ENCODE results near the gene SIRPG. TPM values are rescaled to one million over a fixed set of nuclear protein-coding genes. Genes with fewer than 3 reads are reported as not detected.

The SIRPG gene
- total and polyA plus RNA-seq, 2 of the 13 experiments (the other 11 are each of a cell fraction or from before 2014, with no cell fraction given): not detected

DNA sequence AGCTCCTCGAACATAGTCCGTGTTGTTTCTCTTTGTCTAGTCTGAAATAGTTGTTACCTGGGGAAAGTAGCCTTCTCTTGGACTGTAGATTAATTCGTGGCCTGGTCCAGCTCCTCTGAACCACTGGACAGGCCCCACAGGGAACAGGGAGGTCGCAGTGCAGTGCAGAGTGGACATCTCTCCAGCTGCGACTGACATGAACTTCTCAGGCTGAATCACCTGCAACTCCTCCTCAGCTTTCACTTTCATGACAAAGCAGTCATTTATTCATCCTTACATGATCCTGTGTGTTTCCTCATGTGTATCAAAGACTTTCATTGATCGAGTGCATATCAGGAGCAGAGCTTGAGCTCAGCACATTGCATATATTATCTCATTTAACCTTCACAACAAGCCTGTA is 19.1 kb upstream of the SIRPG start:
- no peak overlapping the region for H3K9ac ChIP-seq (ENCODE audit: insufficient read depth, low read depth, low read length)
- H3K9me3 ChIP-seq (ENCODE audit: low read length): no peaks in the 10 kb centered on the region
- FAIRE-seq (no peak), ATAC-seq (no peak), DNase-seq (ENCODE audit: low spot score) (no peak)
- no TSS peak for BruUV-seq (replicated peaks)
- peaks cover 0 to 18% of the 10 kb centered on the region in 2 experiments; a peak in 1 of 5 replicates for H3K27me3 ChIP-seq (ENCODE audit: control insufficient read depth in 1 of 2, insufficient read depth in 2 of 2, low read length in 2 of 2)
- CTCF ChIA-PET (ENCODE audit: low intra/inter-chr PET ratio, low total read pairs): no interaction called here
- WGBS (ENCODE audit: low lambda C conversion rate): 18% methylated on average over 6 of the region's 6 CpGs
- no peaks in the 10 kb centered on the region for H3K79me2 ChIP-seq (ENCODE audit: insufficient read depth, low read length)
- in situ Hi-C loops (cut with HindIII; ENCODE audit: extremely low pct_ligation_motif_present, low pct_unique_long_range_greater_than_20kb) (no loop called here), intact Hi-C loops (cut with micrococcal nuclease; ENCODE audit: unreplicated experiment) (no loop called here)
- no peak overlapping the region for H3K4me3 ChIP-seq (replicated peaks in 1 of 3; ENCODE audit: insufficient read depth in 1 of 3, low read depth in 2 of 3, low read length in 3 of 3)
- POLR2A ChIA-PET: no interaction called here
- no peak overlapping the region for H3K27ac ChIP-seq (ENCODE audit: extremely low read length, insufficient read depth, low read length)
- no peaks in the 10 kb centered on the region for H3K4me1 ChIP-seq (ENCODE audit: insufficient read depth, low read length)
- no peaks in the 10 kb centered on the region for H4K20me1 ChIP-seq (ENCODE audit: insufficient read depth, low read length)
- no peak overlapping the region for H3K4me2 ChIP-seq (ENCODE audit: low read depth, low read length)
- H2AFZ ChIP-seq (ENCODE audit: low read length): no peak overlapping the region
- H3K36me3 ChIP-seq (replicated peaks in 1 of 2; ENCODE audit: control insufficient read depth in 1 of 2, insufficient read depth in 2 of 2, low read length in 2 of 2): no peaks in the 10 kb centered on the region
- no peak for TF ChIP-seq HDAC6 (IDR thresholded peaks at IDR 0.05; ENCODE audit: low read depth, low read length)
- TF ChIP-seq FOSL2 (CRISPR knock-in tag; IDR thresholded peaks at IDR 0.05): no peak
- TF ChIP-seq, protein P1, sequence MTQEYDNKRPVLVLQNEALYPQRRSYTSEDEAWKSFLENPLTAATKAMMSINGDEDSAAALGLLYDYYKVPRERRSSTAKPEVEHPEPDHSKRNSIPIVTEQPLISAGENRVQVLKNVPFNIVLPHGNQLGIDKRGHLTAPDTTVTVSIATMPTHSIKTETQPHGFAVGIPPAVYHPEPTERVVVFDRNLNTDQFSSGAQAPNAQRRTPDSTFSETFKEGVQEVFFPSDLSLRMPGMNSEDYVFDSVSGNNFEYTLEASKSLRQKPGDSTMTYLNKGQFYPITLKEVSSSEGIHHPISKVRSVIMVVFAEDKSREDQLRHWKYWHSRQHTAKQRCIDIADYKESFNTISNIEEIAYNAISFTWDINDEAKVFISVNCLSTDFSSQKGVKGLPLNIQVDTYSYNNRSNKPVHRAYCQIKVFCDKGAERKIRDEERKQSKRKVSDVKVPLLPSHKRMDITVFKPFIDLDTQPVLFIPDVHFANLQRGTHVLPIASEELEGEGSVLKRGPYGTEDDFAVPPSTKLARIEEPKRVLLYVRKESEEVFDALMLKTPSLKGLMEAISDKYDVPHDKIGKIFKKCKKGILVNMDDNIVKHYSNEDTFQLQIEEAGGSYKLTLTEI (CRISPR knock-in tag; conservative IDR thresholded peaks at IDR 0.05): no peak
- TF ChIP-seq ZMYM3 (CRISPR knock-in tag; IDR thresholded peaks at IDR 0.05): no peak
- TF ChIP-seq ZNF672 (CRISPR knock-in tag; IDR thresholded peaks at IDR 0.05): no peak
- no peak for TF ChIP-seq ZNF274 (CRISPR knock-in tag; IDR thresholded peaks at IDR 0.05)
- no peak for TF ChIP-seq CENPT (CRISPR knock-in tag; IDR thresholded peaks at IDR 0.05; ENCODE audit: low read depth)
- no peak for TF ChIP-seq NFRKB (IDR thresholded peaks at IDR 0.05)
- TF ChIP-seq, protein P2, sequence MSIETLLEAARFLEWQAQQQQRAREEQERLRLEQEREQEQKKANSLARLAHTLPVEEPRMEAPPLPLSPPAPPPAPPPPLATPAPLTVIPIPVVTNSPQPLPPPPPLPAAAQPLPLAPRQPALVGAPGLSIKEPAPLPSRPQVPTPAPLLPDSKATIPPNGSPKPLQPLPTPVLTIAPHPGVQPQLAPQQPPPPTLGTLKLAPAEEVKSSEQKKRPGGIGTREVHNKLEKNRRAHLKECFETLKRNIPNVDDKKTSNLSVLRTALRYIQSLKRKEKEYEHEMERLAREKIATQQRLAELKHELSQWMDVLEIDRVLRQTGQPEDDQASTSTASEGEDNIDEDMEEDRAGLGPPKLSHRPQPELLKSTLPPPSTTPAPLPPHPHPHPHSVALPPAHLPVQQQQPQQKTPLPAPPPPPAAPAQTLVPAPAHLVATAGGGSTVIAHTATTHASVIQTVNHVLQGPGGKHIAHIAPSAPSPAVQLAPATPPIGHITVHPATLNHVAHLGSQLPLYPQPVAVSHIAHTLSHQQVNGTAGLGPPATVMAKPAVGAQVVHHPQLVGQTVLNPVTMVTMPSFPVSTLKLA (IDR thresholded peaks at IDR 0.05): no peak
- TF ChIP-seq RARA (CRISPR knock-in tag; IDR thresholded peaks at IDR 0.05): no peak
- TF ChIP-seq, protein P3, sequence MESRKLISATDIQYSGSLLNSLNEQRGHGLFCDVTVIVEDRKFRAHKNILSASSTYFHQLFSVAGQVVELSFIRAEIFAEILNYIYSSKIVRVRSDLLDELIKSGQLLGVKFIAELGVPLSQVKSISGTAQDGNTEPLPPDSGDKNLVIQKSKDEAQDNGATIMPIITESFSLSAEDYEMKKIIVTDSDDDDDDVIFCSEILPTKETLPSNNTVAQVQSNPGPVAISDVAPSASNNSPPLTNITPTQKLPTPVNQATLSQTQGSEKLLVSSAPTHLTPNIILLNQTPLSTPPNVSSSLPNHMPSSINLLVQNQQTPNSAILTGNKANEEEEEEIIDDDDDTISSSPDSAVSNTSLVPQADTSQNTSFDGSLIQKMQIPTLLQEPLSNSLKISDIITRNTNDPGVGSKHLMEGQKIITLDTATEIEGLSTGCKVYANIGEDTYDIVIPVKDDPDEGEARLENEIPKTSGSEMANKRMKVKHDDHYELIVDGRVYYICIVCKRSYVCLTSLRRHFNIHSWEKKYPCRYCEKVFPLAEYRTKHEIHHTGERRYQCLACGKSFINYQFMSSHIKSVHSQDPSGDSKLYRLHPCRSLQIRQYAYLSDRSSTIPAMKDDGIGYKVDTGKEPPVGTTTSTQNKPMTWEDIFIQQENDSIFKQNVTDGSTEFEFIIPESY (CRISPR knock-in tag; IDR thresholded peaks at IDR 0.05): no peak
- TF ChIP-seq, protein P4, sequence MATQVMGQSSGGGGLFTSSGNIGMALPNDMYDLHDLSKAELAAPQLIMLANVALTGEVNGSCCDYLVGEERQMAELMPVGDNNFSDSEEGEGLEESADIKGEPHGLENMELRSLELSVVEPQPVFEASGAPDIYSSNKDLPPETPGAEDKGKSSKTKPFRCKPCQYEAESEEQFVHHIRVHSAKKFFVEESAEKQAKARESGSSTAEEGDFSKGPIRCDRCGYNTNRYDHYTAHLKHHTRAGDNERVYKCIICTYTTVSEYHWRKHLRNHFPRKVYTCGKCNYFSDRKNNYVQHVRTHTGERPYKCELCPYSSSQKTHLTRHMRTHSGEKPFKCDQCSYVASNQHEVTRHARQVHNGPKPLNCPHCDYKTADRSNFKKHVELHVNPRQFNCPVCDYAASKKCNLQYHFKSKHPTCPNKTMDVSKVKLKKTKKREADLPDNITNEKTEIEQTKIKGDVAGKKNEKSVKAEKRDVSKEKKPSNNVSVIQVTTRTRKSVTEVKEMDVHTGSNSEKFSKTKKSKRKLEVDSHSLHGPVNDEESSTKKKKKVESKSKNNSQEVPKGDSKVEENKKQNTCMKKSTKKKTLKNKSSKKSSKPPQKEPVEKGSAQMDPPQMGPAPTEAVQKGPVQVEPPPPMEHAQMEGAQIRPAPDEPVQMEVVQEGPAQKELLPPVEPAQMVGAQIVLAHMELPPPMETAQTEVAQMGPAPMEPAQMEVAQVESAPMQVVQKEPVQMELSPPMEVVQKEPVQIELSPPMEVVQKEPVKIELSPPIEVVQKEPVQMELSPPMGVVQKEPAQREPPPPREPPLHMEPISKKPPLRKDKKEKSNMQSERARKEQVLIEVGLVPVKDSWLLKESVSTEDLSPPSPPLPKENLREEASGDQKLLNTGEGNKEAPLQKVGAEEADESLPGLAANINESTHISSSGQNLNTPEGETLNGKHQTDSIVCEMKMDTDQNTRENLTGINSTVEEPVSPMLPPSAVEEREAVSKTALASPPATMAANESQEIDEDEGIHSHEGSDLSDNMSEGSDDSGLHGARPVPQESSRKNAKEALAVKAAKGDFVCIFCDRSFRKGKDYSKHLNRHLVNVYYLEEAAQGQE (IDR thresholded peaks at IDR 0.05; ENCODE audit: borderline replicate concordance in 1 of 2, low read depth in 1 of 2, low read length in 2 of 2): no peak
- no peak for TF ChIP-seq ZNF3 (CRISPR knock-in tag; IDR thresholded peaks at IDR 0.05)
- no peak for TF ChIP-seq SNAPC2 (CRISPR knock-in tag; IDR thresholded peaks at IDR 0.05)
- TF ChIP-seq ZNF761 (CRISPR knock-in tag; conservative IDR thresholded peaks at IDR 0.05): no peak
